Measurements from ENCODE around the gene CENPM. TPM values are rescaled to one million over a fixed set of nuclear protein-coding genes. Genes with fewer than 3 reads are reported as not detected.

CENPM gene
- total and polyA plus RNA-seq, 4 donors, result 0.58 to 2.6 (median 0.84) TPM; not detected in 1

- no peak for ATAC-seq (ENCODE audit: low FRiP score)
- no peaks in the 10 kb centered on the region for H3K9me3 ChIP-seq (ENCODE audit: control insufficient read depth, low read length)
- no peak overlapping the region for H3K4me3 ChIP-seq (ENCODE audit: low read length in 2 of 2)
- peaks cover 0 to 1% of the 10 kb centered on the region in 2 donors for H3K27me3 ChIP-seq (ENCODE audit: control insufficient read depth in 1 of 2, insufficient read depth in 2 of 2, low read length in 1 of 2)
- no peak for DNase-seq
- H3K36me3 ChIP-seq (ENCODE audit: control insufficient read depth in 1 of 2, insufficient read depth in 2 of 2, low read length in 1 of 2), result no peaks in the 10 kb centered on the region
- no peak overlapping the region for H3K27ac ChIP-seq (ENCODE audit: low read depth in 1 of 2, low read length in 2 of 2)
- 4% methylated on average over 57 to 79 of the region's 79 CpGs for WGBS, 2 donors
- intact Hi-C loops (cut with DNase I), result no loop called here
- H3K4me1 ChIP-seq (ENCODE audit: control insufficient read depth in 1 of 2, insufficient read depth in 2 of 2, low read length in 2 of 2), result no peaks in the 10 kb centered on the region
Measured at GRCh38 chr22:41913842-41914534, 33.0 kb downstream of the CENPM start.

- intact Hi-C loops (cut with DNase I), result no loop called here
- no peak for DNase-seq
- peaks cover 0 to 1% of the 10 kb centered on the region in 2 donors for H3K27me3 ChIP-seq (ENCODE audit: control insufficient read depth in 1 of 2, insufficient read depth in 2 of 2, low read length in 1 of 2)
- no peaks in the 10 kb centered on the region for H3K9me3 ChIP-seq (ENCODE audit: control insufficient read depth, low read length)
- H3K36me3 ChIP-seq (ENCODE audit: control insufficient read depth in 1 of 2, insufficient read depth in 2 of 2, low read length in 1 of 2), result no peaks in the 10 kb centered on the region
- H3K4me3 ChIP-seq (ENCODE audit: low read length in 2 of 2), result no peak overlapping the region
- no peak for ATAC-seq (ENCODE audit: low FRiP score)
- WGBS, 2 donors, result 86 to 88% methylated on average over 11 of the region's 11 CpGs
- no peaks in the 10 kb centered on the region for H3K4me1 ChIP-seq (ENCODE audit: control insufficient read depth in 1 of 2, insufficient read depth in 2 of 2, low read length in 2 of 2)
- no peak overlapping the region for H3K27ac ChIP-seq (ENCODE audit: low read depth in 1 of 2, low read length in 2 of 2)
Measured at GRCh38 chr22:41913040-41913719, 33.8 kb downstream of the CENPM start.

GRCh38 chr22:41912338-41913039 lies 34.5 kb downstream of the CENPM start:
- H3K27me3 ChIP-seq (ENCODE audit: control insufficient read depth in 1 of 2, insufficient read depth in 2 of 2, low read length in 1 of 2), result peaks cover 0 to 1% of the 10 kb centered on the region in 2 donors
- H3K36me3 ChIP-seq (ENCODE audit: control insufficient read depth in 1 of 2, insufficient read depth in 2 of 2, low read length in 1 of 2), result no peaks in the 10 kb centered on the region
- no peaks in the 10 kb centered on the region for H3K9me3 ChIP-seq (ENCODE audit: control insufficient read depth, low read length)
- ATAC-seq (ENCODE audit: low FRiP score), result no peak
- DNase-seq, result no peak
- intact Hi-C loops (cut with DNase I), result no loop called here
- no peaks in the 10 kb centered on the region for H3K4me1 ChIP-seq (ENCODE audit: control insufficient read depth in 1 of 2, insufficient read depth in 2 of 2, low read length in 2 of 2)
- H3K27ac ChIP-seq (ENCODE audit: low read depth in 1 of 2, low read length in 2 of 2), result no peak overlapping the region
- 90 to 95% methylated on average over 9 of the region's 9 CpGs for WGBS, 2 donors
- H3K4me3 ChIP-seq (ENCODE audit: low read length in 2 of 2), result no peak overlapping the region

GRCh38 chr22:41911001-41911611 lies 35.8 kb downstream of the CENPM start:
- no peak overlapping the region for H3K27ac ChIP-seq (ENCODE audit: low read depth in 1 of 2, low read length in 2 of 2)
- DNase-seq (no peak), ATAC-seq (ENCODE audit: low FRiP score) (peak; percentile 1)
- WGBS, 2 donors, result 11 to 16% methylated on average over 32 to 37 of the region's 37 CpGs
- intact Hi-C loops (cut with DNase I), result no loop called here
- no peaks in the 10 kb centered on the region for H3K4me1 ChIP-seq (ENCODE audit: control insufficient read depth in 1 of 2, insufficient read depth in 2 of 2, low read length in 2 of 2)
- no peaks in the 10 kb centered on the region for H3K9me3 ChIP-seq (ENCODE audit: control insufficient read depth, low read length)
- no peak overlapping the region for H3K4me3 ChIP-seq (ENCODE audit: low read length in 2 of 2)
- no peaks in the 10 kb centered on the region for H3K36me3 ChIP-seq (ENCODE audit: control insufficient read depth in 1 of 2, insufficient read depth in 2 of 2, low read length in 1 of 2)
- H3K27me3 ChIP-seq (ENCODE audit: control insufficient read depth in 1 of 2, insufficient read depth in 2 of 2, low read length in 1 of 2), result peaks cover 0 to 1% of the 10 kb centered on the region in 2 donors

GRCh38 chr22:41910050-41911000 lies 36.6 kb downstream of the CENPM start:
- Histone ChIP-seq H3K36me3 (ENCODE audit: control insufficient read depth in 1 of 2, insufficient read depth in 2 of 2, low read length in 1 of 2) (no peaks in the 10 kb centered on the region), H3K27ac (ENCODE audit: low read depth in 1 of 2, low read length in 2 of 2) (no peak overlapping the region), H3K9me3 (ENCODE audit: control insufficient read depth, low read length) (no peaks in the 10 kb centered on the region), H3K4me1 (ENCODE audit: control insufficient read depth in 1 of 2, insufficient read depth in 2 of 2, low read length in 2 of 2) (no peaks in the 10 kb centered on the region), H3K4me3 (ENCODE audit: low read length in 2 of 2) (no peak overlapping the region), H3K27me3 (ENCODE audit: control insufficient read depth in 1 of 2, insufficient read depth in 2 of 2, low read length in 1 of 2) (no peaks in the 10 kb centered on the region)
- intact Hi-C loops (cut with DNase I), result no loop called here
- 1 to 2% methylated on average over 84 to 112 of the region's 112 CpGs for WGBS, 2 donors
- ATAC-seq (ENCODE audit: low FRiP score), result peak; percentile 59
- no peak for DNase-seq

GRCh38 chr22:41909310-41910049 lies 37.5 kb downstream of the CENPM start:
- intact Hi-C loops (cut with DNase I), result no loop called here
- Histone ChIP-seq H3K4me1 (ENCODE audit: control insufficient read depth in 1 of 2, insufficient read depth in 2 of 2, low read length in 2 of 2) (no peaks in the 10 kb centered on the region), H3K4me3 (ENCODE audit: low read length in 2 of 2) (no peak overlapping the region), H3K9me3 (ENCODE audit: control insufficient read depth, low read length) (no peaks in the 10 kb centered on the region), H3K27ac (ENCODE audit: low read depth in 1 of 2, low read length in 2 of 2) (no peak overlapping the region), H3K36me3 (ENCODE audit: control insufficient read depth in 1 of 2, insufficient read depth in 2 of 2, low read length in 1 of 2) (peaks cover 0 to under 1% of the 10 kb centered on the region in 2 donors), H3K27me3 (ENCODE audit: control insufficient read depth in 1 of 2, insufficient read depth in 2 of 2, low read length in 1 of 2) (no peaks in the 10 kb centered on the region)
- ATAC-seq (ENCODE audit: low FRiP score) (no peak), DNase-seq (no peak)
- 45% methylated on average over 52 to 55 of the region's 55 CpGs for WGBS, 2 donors

GRCh38 chr22:41908411-41909309 lies 38.3 kb downstream of the CENPM start:
- WGBS, 2 donors, result 84 to 87% methylated on average over 14 of the region's 14 CpGs
- H3K36me3 ChIP-seq (ENCODE audit: control insufficient read depth in 1 of 2, insufficient read depth in 2 of 2, low read length in 1 of 2), result peaks cover 0 to 2% of the 10 kb centered on the region in 2 donors
- ATAC-seq (ENCODE audit: low FRiP score), result no peak
- no peak overlapping the region for H3K27ac ChIP-seq (ENCODE audit: low read depth in 1 of 2, low read length in 2 of 2)
- H3K27me3 ChIP-seq (ENCODE audit: control insufficient read depth in 1 of 2, insufficient read depth in 2 of 2, low read length in 1 of 2), result no peaks in the 10 kb centered on the region
- no peaks in the 10 kb centered on the region for H3K9me3 ChIP-seq (ENCODE audit: control insufficient read depth, low read length)
- no peaks in the 10 kb centered on the region for H3K4me1 ChIP-seq (ENCODE audit: control insufficient read depth in 1 of 2, insufficient read depth in 2 of 2, low read length in 2 of 2)
- no peak overlapping the region for H3K4me3 ChIP-seq (ENCODE audit: low read length in 2 of 2)
- DNase-seq, result no peak
- intact Hi-C loops (cut with DNase I), result no loop called here
